Neural crest cell (in vitro differentiated cells): ENCODE measurements around the gene SNUPN. TPM values are rescaled to one million over a fixed set of nuclear protein-coding genes. Genes with fewer than 3 reads are reported as not detected.
"Not testable (repeated sequence)": the region's sequence is repeated elsewhere in the genome, so short reads cannot be mapped to it uniquely, and the experiment has no call there.

Experiments used
- DNase-seq: peaks from one replicate; pipeline ENCODE4 v3.0.0; 2021; ENCODE audit warnings: low read depth, mixed read lengths, low spot score
- H3K27ac Mint-ChIP-seq: one replicate; pipeline ENCODE4 v1.8.0; 2021; ENCODE audit warnings: mild to moderate bottlenecking, mixed read lengths; ENCODE audit not compliant: unreplicated experiment
- H3K27me3 Mint-ChIP-seq: 2 replicates; pipeline ENCODE4 v1.8.0; 2021; ENCODE audit warnings: low read depth, mild to moderate bottlenecking, mixed read lengths
- H3K36me3 Mint-ChIP-seq: 2 replicates; pipeline ENCODE4 v1.8.0; 2021; ENCODE audit warnings: low read depth, mild to moderate bottlenecking, mixed read lengths
- H3K4me1 Mint-ChIP-seq: 2 replicates; pipeline ENCODE4 v1.8.0; 2021; ENCODE audit warnings: mixed read lengths
- H3K4me3 Mint-ChIP-seq: one replicate; pipeline ENCODE4 v1.8.0; 2021; ENCODE audit warnings: mild to moderate bottlenecking, mixed read lengths
- H3K9me3 Mint-ChIP-seq: 2 replicates; pipeline ENCODE4 v1.8.0; 2021; ENCODE audit warnings: mixed read lengths
- CTCF ChIP-seq: fragments of 200-600 bp; sonication (generic); conservative IDR thresholded peaks from 2 replicates; pipeline ENCODE4 v1.5.0; 2021; ENCODE audit warnings: antibody characterized with exemption, mild to moderate bottlenecking
- total RNA-seq: library from RNA; stranded (reverse); gene quantifications from 2 replicates; pipeline ENCODE4 v1.2.1, GENCODE V29; 2021

SNUPN gene
- total RNA-seq, 1 donor from 2014 or later, result 21.3 TPM

- H3K27me3 Mint-ChIP-seq, result no peaks in the 10 kb centered on the region
- H3K4me1 Mint-ChIP-seq, result peaks cover 35% of the 10 kb centered on the region
- H3K4me3 Mint-ChIP-seq, result peak overlapping the region; percentile 92
- H3K9me3 Mint-ChIP-seq, result no peaks in the 10 kb centered on the region
- H3K27ac Mint-ChIP-seq, result no peak overlapping the region
- TF ChIP-seq CTCF, result no peak
- H3K36me3 Mint-ChIP-seq, result no peaks in the 10 kb centered on the region
- no peak for DNase-seq
Measured at GRCh38 chr15:75637245-75638009, 11.9 kb upstream of the SNUPN start.

- Mint-ChIP-seq H3K27ac (no peak overlapping the region), H3K36me3 (no peaks in the 10 kb centered on the region), H3K9me3 (no peaks in the 10 kb centered on the region), H3K27me3 (no peaks in the 10 kb centered on the region), H3K4me3 (no peak overlapping the region), H3K4me1 (peaks cover 34% of the 10 kb centered on the region)
- no peak for DNase-seq
- no peak for TF ChIP-seq CTCF
Measured at GRCh38 chr15:75636026-75636425, 10.5 kb upstream of the SNUPN start.

GRCh38 chr15:75633922-75634321 is 8.4 kb upstream of the SNUPN start:
- peaks cover 22% of the 10 kb centered on the region for H3K4me1 Mint-ChIP-seq
- not testable (repeated sequence) for H3K9me3 Mint-ChIP-seq, H3K4me3 Mint-ChIP-seq, H3K27me3 Mint-ChIP-seq, DNase-seq, H3K27ac Mint-ChIP-seq, H3K36me3 Mint-ChIP-seq

- H3K27ac Mint-ChIP-seq, result no peak overlapping the region
- H3K36me3 Mint-ChIP-seq, result no peaks in the 10 kb centered on the region
- H3K4me1 Mint-ChIP-seq, result peaks cover 4% of the 10 kb centered on the region
Measured at GRCh38 chr15:75631935-75632334, 6.4 kb upstream of the SNUPN start.

GRCh38 chr15:75622505-75622904 is 3.0 kb downstream of the SNUPN start:
- Mint-ChIP-seq H3K9me3 (no peaks in the 10 kb centered on the region), H3K36me3 (no peaks in the 10 kb centered on the region), H3K4me1 (peaks cover 7% of the 10 kb centered on the region), H3K27ac (no peak overlapping the region), H3K4me3 (peak overlapping the region; percentile 61), H3K27me3 (no peaks in the 10 kb centered on the region)
- no peak for TF ChIP-seq CTCF
- no peak for DNase-seq

More at GRCh38 chr15:75631935-75632334, 6.4 kb upstream of the SNUPN start:
- Mint-ChIP-seq H3K4me3 (no peak overlapping the region), H3K27me3 (no peaks in the 10 kb centered on the region), H3K9me3 (no peaks in the 10 kb centered on the region)
- TF ChIP-seq CTCF, result no peak
- DNase-seq, result no peak

GRCh38 chr15:75620841-75621391 is 4.6 kb downstream of the SNUPN start:
- no peak for DNase-seq
- Mint-ChIP-seq H3K27ac (no peak overlapping the region), H3K9me3 (no peaks in the 10 kb centered on the region), H3K36me3 (no peaks in the 10 kb centered on the region), H3K4me1 (peaks cover 3% of the 10 kb centered on the region), H3K27me3 (no peaks in the 10 kb centered on the region), H3K4me3 (peak overlapping the region; percentile 11)
- no peak for TF ChIP-seq CTCF
